Measurements from ENCODE around the gene SMYD2. TPM values are rescaled to one million over a fixed set of nuclear protein-coding genes. Genes with fewer than 3 reads are reported as not detected.

Gene SMYD2
- total RNA-seq, 2 donors from 2014 or later, result 21.8 to 23.0 TPM

DNA sequence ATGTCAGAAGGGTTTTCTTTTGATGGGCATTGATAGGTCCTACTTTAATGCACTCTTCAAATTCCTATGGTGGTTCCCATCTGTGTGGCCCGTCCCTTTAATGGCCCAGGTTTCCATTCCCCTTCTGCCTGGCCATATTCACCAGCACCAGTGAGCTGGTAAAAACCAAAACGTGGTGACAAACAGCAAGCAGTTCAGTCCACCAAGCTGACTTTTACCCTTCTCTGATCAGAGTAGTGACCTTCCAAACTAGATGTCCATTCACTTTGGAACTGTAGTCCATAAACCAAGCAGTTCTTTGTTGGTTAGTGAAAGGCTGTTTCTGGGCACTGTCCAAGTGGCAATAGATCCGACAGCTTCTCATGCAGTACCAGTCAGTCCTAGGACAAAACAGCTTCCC, 60.5 kb downstream of the SMYD2 start:
- no peak for DNase-seq
- no peak overlapping the region for H3K4me3 ChIP-seq
- intact Hi-C loops (cut with DNase I), result no loop called here
- no peak overlapping the region for H3K27ac ChIP-seq
- H3K9me3 ChIP-seq, result no peaks in the 10 kb centered on the region
- no peaks in the 10 kb centered on the region for H3K4me1 ChIP-seq
- no peak overlapping the region for H3K9ac ChIP-seq (ENCODE audit: low read depth in 2 of 2, low read length in 2 of 2)
- TF ChIP-seq, protein P1, sequence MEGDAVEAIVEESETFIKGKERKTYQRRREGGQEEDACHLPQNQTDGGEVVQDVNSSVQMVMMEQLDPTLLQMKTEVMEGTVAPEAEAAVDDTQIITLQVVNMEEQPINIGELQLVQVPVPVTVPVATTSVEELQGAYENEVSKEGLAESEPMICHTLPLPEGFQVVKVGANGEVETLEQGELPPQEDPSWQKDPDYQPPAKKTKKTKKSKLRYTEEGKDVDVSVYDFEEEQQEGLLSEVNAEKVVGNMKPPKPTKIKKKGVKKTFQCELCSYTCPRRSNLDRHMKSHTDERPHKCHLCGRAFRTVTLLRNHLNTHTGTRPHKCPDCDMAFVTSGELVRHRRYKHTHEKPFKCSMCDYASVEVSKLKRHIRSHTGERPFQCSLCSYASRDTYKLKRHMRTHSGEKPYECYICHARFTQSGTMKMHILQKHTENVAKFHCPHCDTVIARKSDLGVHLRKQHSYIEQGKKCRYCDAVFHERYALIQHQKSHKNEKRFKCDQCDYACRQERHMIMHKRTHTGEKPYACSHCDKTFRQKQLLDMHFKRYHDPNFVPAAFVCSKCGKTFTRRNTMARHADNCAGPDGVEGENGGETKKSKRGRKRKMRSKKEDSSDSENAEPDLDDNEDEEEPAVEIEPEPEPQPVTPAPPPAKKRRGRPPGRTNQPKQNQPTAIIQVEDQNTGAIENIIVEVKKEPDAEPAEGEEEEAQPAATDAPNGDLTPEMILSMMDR (IDR thresholded peaks at IDR 0.05), result no peak
- H3K27me3 ChIP-seq, result no peaks in the 10 kb centered on the region
- H3K36me3 ChIP-seq, result no peaks in the 10 kb centered on the region

DNA sequence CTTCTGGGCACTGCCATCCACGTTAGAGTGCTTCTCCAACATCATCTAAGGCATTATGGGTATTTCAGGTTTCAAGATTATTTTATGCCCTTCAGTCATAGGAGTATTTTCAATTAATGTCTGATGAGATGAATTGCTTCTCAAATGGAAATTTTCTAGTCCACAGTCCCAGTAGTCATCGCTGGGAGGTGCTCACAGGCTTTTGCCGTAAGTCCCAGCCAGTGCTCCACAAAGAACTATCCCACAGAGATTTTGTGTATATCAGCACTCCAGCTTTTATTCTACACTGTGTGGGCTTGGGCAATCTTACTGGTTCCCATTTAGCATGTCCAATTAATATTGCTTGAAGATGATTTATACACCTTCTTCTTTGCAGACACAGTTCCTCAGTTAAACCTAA, 61.0 kb downstream of the SMYD2 start:
- H3K4me1 ChIP-seq, result no peaks in the 10 kb centered on the region
- H3K4me3 ChIP-seq, result no peak overlapping the region
- H3K36me3 ChIP-seq, result no peaks in the 10 kb centered on the region
- intact Hi-C loops (cut with DNase I), result no loop called here
- no peak overlapping the region for H3K27ac ChIP-seq
- H3K9me3 ChIP-seq, result no peaks in the 10 kb centered on the region
- no peaks in the 10 kb centered on the region for H3K27me3 ChIP-seq
- no peak overlapping the region for H3K9ac ChIP-seq (ENCODE audit: low read depth in 2 of 2, low read length in 2 of 2)
- DNase-seq, result no peak
- TF ChIP-seq, protein P1 (IDR thresholded peaks at IDR 0.05), result no peak

DNA sequence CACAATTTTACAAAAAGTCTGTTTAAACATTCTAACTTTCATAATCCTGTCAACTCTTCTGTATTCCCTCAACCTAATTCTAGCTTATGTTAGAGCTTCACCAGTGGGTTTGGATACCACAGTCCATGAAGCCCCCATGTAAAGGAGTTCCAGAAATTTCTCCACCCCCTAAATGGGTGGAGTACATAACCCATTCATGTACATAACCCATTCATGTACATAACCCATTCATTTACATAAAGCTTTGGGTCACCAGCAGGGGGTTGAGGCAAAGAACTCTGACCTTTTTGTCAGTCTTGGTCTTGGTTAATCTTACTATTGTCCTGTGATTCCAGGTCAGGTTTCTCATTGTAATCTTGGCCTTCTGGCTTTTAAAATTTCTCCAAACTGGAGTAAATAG, 61.6 kb downstream of the SMYD2 start:
- no peaks in the 10 kb centered on the region for H3K36me3 ChIP-seq
- no peak overlapping the region for H3K4me3 ChIP-seq
- H3K9ac ChIP-seq (ENCODE audit: low read depth in 2 of 2, low read length in 2 of 2), result no peak overlapping the region
- no peak overlapping the region for H3K27ac ChIP-seq
- H3K9me3 ChIP-seq, result no peaks in the 10 kb centered on the region
- intact Hi-C loops (cut with DNase I), result no loop called here
- no peaks in the 10 kb centered on the region for H3K4me1 ChIP-seq
- no peak for DNase-seq
- no peaks in the 10 kb centered on the region for H3K27me3 ChIP-seq
- TF ChIP-seq, protein P1 (IDR thresholded peaks at IDR 0.05), result no peak

DNA sequence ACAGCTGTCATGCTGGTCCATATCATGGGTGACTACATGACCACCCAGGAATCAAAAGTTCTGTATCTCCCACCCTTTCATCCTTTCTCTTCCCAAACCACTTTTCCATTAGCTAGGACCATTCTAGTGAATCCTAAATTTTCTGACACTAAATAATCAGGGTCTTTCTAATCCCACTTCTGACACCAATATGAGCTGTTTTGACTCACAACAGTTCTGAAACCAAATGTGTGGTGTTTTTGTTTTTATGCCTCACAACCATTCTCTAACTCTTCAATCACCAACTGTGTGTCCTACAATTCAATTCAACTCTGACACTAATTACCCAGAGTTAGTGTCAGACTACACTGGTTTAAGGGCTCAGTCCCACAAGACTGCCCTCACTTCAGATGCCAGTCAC, 63.9 kb downstream of the SMYD2 start:
- Histone ChIP-seq H3K4me1 (no peaks in the 10 kb centered on the region), H3K27ac (no peak overlapping the region), H3K27me3 (no peaks in the 10 kb centered on the region), H3K9me3 (no peaks in the 10 kb centered on the region), H3K4me3 (no peak overlapping the region), H3K9ac (ENCODE audit: low read depth in 2 of 2, low read length in 2 of 2) (no peak overlapping the region), H3K36me3 (no peaks in the 10 kb centered on the region)
- DNase-seq, result no peak
- intact Hi-C loops (cut with DNase I), result no loop called here
- TF ChIP-seq, protein P1 (IDR thresholded peaks at IDR 0.05), result no peak

DNA sequence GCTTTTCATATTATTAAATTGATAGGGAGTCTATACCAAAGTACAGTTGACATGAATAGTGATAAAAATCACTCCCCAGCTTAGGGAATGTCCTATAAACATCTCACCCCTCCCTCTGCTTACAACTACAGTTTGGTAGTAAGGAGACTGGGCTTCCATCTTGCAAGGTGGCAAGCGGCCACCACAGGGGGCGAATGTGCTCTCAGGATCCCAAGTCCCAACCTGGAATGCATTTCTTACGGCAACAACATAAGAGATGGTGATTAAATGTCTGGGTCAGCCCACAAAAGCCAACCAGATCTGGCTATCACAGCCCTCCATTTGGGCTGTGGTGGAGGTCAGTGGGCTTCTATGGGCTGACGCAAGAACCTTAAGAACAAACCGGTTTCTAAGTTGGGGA, 68.0 kb downstream of the SMYD2 start:
- TF ChIP-seq, protein P1 (IDR thresholded peaks at IDR 0.05), result no peak
- Histone ChIP-seq H3K36me3 (no peaks in the 10 kb centered on the region), H3K9me3 (no peaks in the 10 kb centered on the region), H3K4me1 (no peaks in the 10 kb centered on the region), H3K9ac (ENCODE audit: low read depth in 2 of 2, low read length in 2 of 2) (no peak overlapping the region), H3K27me3 (no peaks in the 10 kb centered on the region), H3K4me3 (no peak overlapping the region), H3K27ac (no peak overlapping the region)
- intact Hi-C loops (cut with DNase I), result no loop called here
- no peak for DNase-seq

DNA sequence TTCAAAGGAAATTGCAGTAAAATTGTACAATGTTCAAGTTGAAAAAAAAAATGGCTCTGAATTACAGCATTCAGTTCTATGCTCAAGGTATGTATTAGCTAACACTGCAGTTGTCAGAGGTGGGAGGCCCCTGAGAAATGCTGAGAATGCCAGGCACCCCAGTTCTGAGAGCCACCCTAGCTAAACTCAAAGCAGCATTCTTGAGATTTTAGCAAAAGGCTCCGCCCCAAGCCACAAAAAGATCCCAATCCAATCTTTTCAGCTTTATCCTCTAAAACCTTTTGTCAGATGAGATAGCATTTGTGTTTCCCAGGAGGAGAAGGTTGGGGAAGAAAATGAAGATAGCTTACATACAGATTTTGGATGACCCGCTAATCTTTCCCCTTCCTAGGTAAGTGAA, 68.8 kb downstream of the SMYD2 start:
- Histone ChIP-seq H3K4me1 (no peaks in the 10 kb centered on the region), H3K9ac (ENCODE audit: low read depth in 2 of 2, low read length in 2 of 2) (no peak overlapping the region), H3K9me3 (no peaks in the 10 kb centered on the region), H3K27ac (no peak overlapping the region), H3K4me3 (no peak overlapping the region), H3K27me3 (no peaks in the 10 kb centered on the region), H3K36me3 (no peaks in the 10 kb centered on the region)
- TF ChIP-seq, protein P1 (IDR thresholded peaks at IDR 0.05), result no peak
- no peak for DNase-seq
- intact Hi-C loops (cut with DNase I), result no loop called here
